ENCODE measurements around the gene GPR153. TPM values are rescaled to one million over a fixed set of nuclear protein-coding genes. Genes with fewer than 3 reads are reported as not detected.
A peak's percentile ranks its signal among the peaks of the same experiment; 100 is the strongest.

GPR153 gene
- total and polyA plus RNA-seq, 9 donors = 4.2 to 42.0 (median 13.7) TPM

GRCh38 chr1:6295910-6296309 is 35.0 kb upstream of the GPR153 start:
- intact Hi-C loops (cut with DNase I) = no loop called here
- TF ChIP-seq CTCF (IDR thresholded peaks at IDR 0.05) (no peak), EP300 (IDR thresholded peaks at IDR 0.05) (no peak), POLR2A (IDR thresholded peaks at IDR 0.05) (no peak)
- Histone ChIP-seq H3K36me3 (no peaks in the 10 kb centered on the region), H3K27ac (no peak overlapping the region), H3K9me3 (no peaks in the 10 kb centered on the region), H3K4me1 (ENCODE audit: insufficient read depth) (peaks cover 4% of the 10 kb centered on the region), H3K27me3 (no peaks in the 10 kb centered on the region), H3K4me3 (no peak overlapping the region)
- WGBS, 3 donors = 77 to 88% (median 83%) methylated on average over 6 of the region's 6 CpGs
- DNase-seq = no peak

- Histone ChIP-seq H3K27ac (no peak overlapping the region), H3K4me3 (no peak overlapping the region), H3K9me3 (no peaks in the 10 kb centered on the region), H3K36me3 (no peaks in the 10 kb centered on the region), H3K27me3 (no peaks in the 10 kb centered on the region), H3K4me1 (ENCODE audit: insufficient read depth) (peaks cover 4% of the 10 kb centered on the region)
- DNase-seq = no peak
- intact Hi-C loops (cut with DNase I) = no loop called here
- WGBS, 3 donors = 88 to 89% (median 89%) methylated on average over 23 of the region's 23 CpGs
- no peak for TF ChIP-seq POLR2A (IDR thresholded peaks at IDR 0.05)
- no peak for TF ChIP-seq EP300 (IDR thresholded peaks at IDR 0.05)
- TF ChIP-seq CTCF (IDR thresholded peaks at IDR 0.05) = no peak
These were observed 34.1 kb upstream of the GPR153 start for GRCh38 chr1:6294890-6295556.

DNA sequence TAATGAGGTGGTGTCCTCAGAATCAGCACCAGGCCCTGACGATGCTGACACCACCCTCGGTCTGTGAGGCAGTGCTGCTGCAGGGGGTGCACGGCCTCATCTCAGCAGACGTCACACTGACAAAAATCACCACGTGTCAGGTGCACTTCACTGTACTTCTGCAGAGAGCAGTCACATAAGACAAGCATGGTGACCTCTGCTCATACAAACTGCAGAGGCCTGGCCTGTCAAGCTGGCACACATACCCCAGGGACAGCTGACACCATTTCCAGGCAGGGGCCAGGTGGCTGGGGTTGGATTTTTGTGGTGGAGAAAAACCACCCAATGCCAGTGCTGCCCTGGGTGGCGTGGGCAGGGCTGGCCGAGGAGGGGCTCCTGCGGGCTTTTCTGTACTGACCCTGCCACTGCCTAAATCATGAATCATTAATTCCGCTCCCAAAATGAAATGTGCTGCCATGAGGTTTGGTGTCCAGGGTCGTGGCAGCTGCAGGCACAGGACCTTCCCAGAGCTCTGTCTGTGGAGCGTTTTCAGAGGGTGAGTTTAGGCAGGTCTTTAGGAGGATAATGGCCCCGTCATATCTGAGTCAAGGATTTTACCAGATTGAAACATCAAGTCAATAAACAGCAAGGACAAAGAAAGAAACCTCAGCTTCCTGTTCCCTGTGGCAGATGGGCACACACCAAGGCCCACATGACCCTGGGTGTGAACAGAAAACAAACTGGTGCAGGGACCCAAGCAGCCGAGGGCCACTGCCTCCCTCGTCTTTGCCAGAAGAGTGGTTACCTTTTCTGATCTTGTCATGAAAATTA is 33.4 kb upstream of the GPR153 start:
- no peak for DNase-seq
- WGBS, 3 donors = 93 to 97% (median 94%) methylated on average over 14 of the region's 14 CpGs
- no peaks in the 10 kb centered on the region for H3K36me3 ChIP-seq
- H3K9me3 ChIP-seq = no peaks in the 10 kb centered on the region
- H3K4me3 ChIP-seq = no peak overlapping the region
- H3K4me1 ChIP-seq (ENCODE audit: insufficient read depth) = peaks cover 4% of the 10 kb centered on the region
- TF ChIP-seq CTCF (IDR thresholded peaks at IDR 0.05) = no peak
- no peak for TF ChIP-seq POLR2A (IDR thresholded peaks at IDR 0.05)
- TF ChIP-seq EP300 (IDR thresholded peaks at IDR 0.05) = no peak
- H3K27ac ChIP-seq = no peak overlapping the region
- H3K27me3 ChIP-seq = no peaks in the 10 kb centered on the region
- intact Hi-C loops (cut with DNase I) = no loop called here

- H3K27me3 ChIP-seq = no peaks in the 10 kb centered on the region
These were observed 31.2 kb upstream of the GPR153 start for GRCh38 chr1:6292102-6292501.

More at GRCh38 chr1:6292102-6292501, 31.2 kb upstream of the GPR153 start:
- intact Hi-C loops (cut with DNase I) = no loop called here
- Histone ChIP-seq H3K27ac (no peak overlapping the region), H3K36me3 (no peaks in the 10 kb centered on the region), H3K4me1 (ENCODE audit: insufficient read depth) (peaks cover 18% of the 10 kb centered on the region), H3K9me3 (no peaks in the 10 kb centered on the region), H3K4me3 (no peak overlapping the region)
- TF ChIP-seq EP300 (IDR thresholded peaks at IDR 0.05) (no peak), POLR2A (IDR thresholded peaks at IDR 0.05) (no peak), CTCF (IDR thresholded peaks at IDR 0.05) (no peak)
- DNase-seq = peak in 1 of 5 donors; percentile 21
- 61 to 77% (median 66%) methylated on average over 10 of the region's 10 CpGs for WGBS, 3 donors
